SJSA1 (cell line): Measurements from ENCODE around the gene UTS2R. TPM values are rescaled to one million over a fixed set of nuclear protein-coding genes. Genes with fewer than 3 reads are reported as not detected.
"Not testable (repeated sequence)": the region's sequence is repeated elsewhere in the genome, so short reads cannot be mapped to it uniquely, and the experiment has no call there.

Source experiments
- DNase-seq, 2 experiments: peaks; one replicate each; pipeline ENCODE4 v3.0.0-alpha.2; 2015 to 2020; ENCODE audit warnings: low spot score in 2 of 2, low read depth in 1 of 2
- H3K27ac ChIP-seq: fragments of 250-450 bp; sonication (Bioruptor Pico); 2 replicates; pipeline ENCODE4 v1.5.1; 2020; ENCODE audit warnings: mild to moderate bottlenecking, moderate library complexity
- H3K27me3 ChIP-seq: fragments of 250-450 bp; sonication (Bioruptor Pico); replicated peaks from 2 replicates; pipeline ENCODE4 v1.5.1; 2020; ENCODE audit warnings: mild to moderate bottlenecking, moderate library complexity
- H3K36me3 ChIP-seq: fragments of 250-450 bp; sonication (Bioruptor Pico); 2 replicates; pipeline ENCODE4 v1.5.1; 2020; ENCODE audit warnings: mild to moderate bottlenecking
- H3K4me1 ChIP-seq: fragments of 250-450 bp; sonication (Bioruptor Pico); replicated peaks from 2 replicates; pipeline ENCODE4 v1.6.1; 2021; ENCODE audit warnings: mild to moderate bottlenecking
- H3K4me3 ChIP-seq: fragments of 250-450 bp; sonication (Bioruptor Pico); 2 replicates; pipeline ENCODE4 v1.5.1; 2020; ENCODE audit warnings: mild to moderate bottlenecking
- H3K9me3 ChIP-seq: fragments of 250-450 bp; sonication (Bioruptor Pico); replicated peaks from 2 replicates; pipeline ENCODE4 v1.5.1; 2020; ENCODE audit warnings: mild to moderate bottlenecking
- total RNA-seq: library from RNA; depleted of rRNA; stranded (reverse); fragments of >200 nt; shearing (Covaris generic); gene quantifications from 2 replicates; pipeline ENCODE4 v1.2.3, GENCODE V29; 2014

UTS2R gene
- total RNA-seq, 1 experiment from 2014 or later, result 0.18 TPM

- H3K9me3 ChIP-seq, result no peaks in the 10 kb centered on the region; the same call in 1 of the 2 replicates
- peaks cover 4% of the 10 kb centered on the region for H3K4me1 ChIP-seq
- no peaks in the 10 kb centered on the region for H3K27me3 ChIP-seq
- H3K27ac ChIP-seq, result no peak overlapping the region
- no peak for DNase-seq
- no peaks in the 10 kb centered on the region for H3K36me3 ChIP-seq
- H3K4me3 ChIP-seq, result no peak overlapping the region
Observed at GRCh38 chr17:82354804-82355308, 16.7 kb upstream of the UTS2R start.

GRCh38 chr17:82355770-82356427 is 15.7 kb upstream of the UTS2R start:
- Histone ChIP-seq H3K36me3 (no peaks in the 10 kb centered on the region), H3K4me3 (no peak overlapping the region), H3K4me1 (peaks cover 4% of the 10 kb centered on the region), H3K27me3 (no peaks in the 10 kb centered on the region), H3K9me3 (no peaks in the 10 kb centered on the region; the same call in 1 of the 2 replicates), H3K27ac (no peak overlapping the region)
- DNase-seq, result no peak

- Histone ChIP-seq H3K27ac (no peak overlapping the region), H3K9me3 (no peaks in the 10 kb centered on the region; the same call in 1 of the 2 replicates), H3K36me3 (no peaks in the 10 kb centered on the region), H3K27me3 (no peaks in the 10 kb centered on the region), H3K4me1 (peaks cover 4% of the 10 kb centered on the region), H3K4me3 (no peak overlapping the region)
- peak in 1 of 2 experiments; percentile 44 for DNase-seq
Observed at GRCh38 chr17:82356845-82357355, 14.7 kb upstream of the UTS2R start.

GRCh38 chr17:82357394-82357793 is 14.2 kb upstream of the UTS2R start:
- no peaks in the 10 kb centered on the region for H3K27me3 ChIP-seq
- peaks cover 4% of the 10 kb centered on the region for H3K4me1 ChIP-seq
- no peaks in the 10 kb centered on the region for H3K36me3 ChIP-seq
- DNase-seq, result no peak
- no peak overlapping the region for H3K27ac ChIP-seq
- H3K4me3 ChIP-seq, result no peak overlapping the region
- H3K9me3 ChIP-seq, result no peaks in the 10 kb centered on the region; the same call in 1 of the 2 replicates

GRCh38 chr17:82358465-82359350 is 12.9 kb upstream of the UTS2R start, which contains the start of gene TEX19:
TSS of gene TEX19 (plus strand) at chr17:82359247. CDS start at chr17:82362151, 2,904 bp downstream.
- no peak within 1 kb of the TSS for H3K27ac ChIP-seq
- DNase-seq, result no peak
- no peak within 1 kb of the TSS for H3K4me3 ChIP-seq
- no peaks in the 10 kb centered on the region for H3K9me3 ChIP-seq
- no peaks in the 10 kb centered on the region for H3K36me3 ChIP-seq
- no peaks in the 10 kb centered on the region for H3K27me3 ChIP-seq
- H3K4me1 ChIP-seq, result peaks cover 4% of the 10 kb centered on the region

- not testable (repeated sequence) for DNase-seq, H3K4me1 ChIP-seq, H3K4me3 ChIP-seq, H3K27me3 ChIP-seq, H3K9me3 ChIP-seq, H3K27ac ChIP-seq, H3K36me3 ChIP-seq
Observed at GRCh38 chr17:82359451-82360074, 12.0 kb upstream of the UTS2R start.

GRCh38 chr17:82361885-82362633 is 9.5 kb upstream of the UTS2R start:
- peak in 1 of 2 experiments; percentile 45 for DNase-seq
- Histone ChIP-seq H3K36me3 (no peaks in the 10 kb centered on the region), H3K27me3 (no peaks in the 10 kb centered on the region), H3K27ac (no peak overlapping the region), H3K4me3 (no peak overlapping the region), H3K4me1 (peaks cover 4% of the 10 kb centered on the region), H3K9me3 (no peaks in the 10 kb centered on the region)

GRCh38 chr17:82365606-82366295 is 5.8 kb upstream of the UTS2R start:
- peaks cover 9% of the 10 kb centered on the region for H3K4me1 ChIP-seq
- H3K27ac ChIP-seq, result no peak overlapping the region
- H3K27me3 ChIP-seq, result peaks cover 18% of the 10 kb centered on the region
- H3K36me3 ChIP-seq, result no peaks in the 10 kb centered on the region
- H3K9me3 ChIP-seq, result no peaks in the 10 kb centered on the region
- no peak overlapping the region for H3K4me3 ChIP-seq
- no peak for DNase-seq

GRCh38 chr17:82366749-82367148 is 4.8 kb upstream of the UTS2R start:
- no peak overlapping the region for H3K4me3 ChIP-seq
- H3K27me3 ChIP-seq, result peaks cover 28% of the 10 kb centered on the region
- no peak overlapping the region for H3K27ac ChIP-seq
- no peak for DNase-seq
- H3K9me3 ChIP-seq, result no peaks in the 10 kb centered on the region
- H3K36me3 ChIP-seq, result no peaks in the 10 kb centered on the region
- peaks cover 19% of the 10 kb centered on the region for H3K4me1 ChIP-seq

GRCh38 chr17:82367724-82368524 is 3.6 kb upstream of the UTS2R start:
- no peaks in the 10 kb centered on the region for H3K36me3 ChIP-seq
- H3K4me1 ChIP-seq, result peaks cover 21% of the 10 kb centered on the region
- H3K4me3 ChIP-seq, result no peak overlapping the region
- no peak for DNase-seq
- peaks cover 40% of the 10 kb centered on the region for H3K27me3 ChIP-seq
- H3K9me3 ChIP-seq, result no peaks in the 10 kb centered on the region
- no peak overlapping the region for H3K27ac ChIP-seq

- peaks cover 21% of the 10 kb centered on the region for H3K4me1 ChIP-seq
- H3K27me3 ChIP-seq, result peaks cover 47% of the 10 kb centered on the region
Observed at GRCh38 chr17:82369211-82369610, 2.4 kb upstream of the UTS2R start.

More at GRCh38 chr17:82369211-82369610, 2.4 kb upstream of the UTS2R start:
- Histone ChIP-seq H3K9me3 (no peaks in the 10 kb centered on the region), H3K27ac (no peak overlapping the region), H3K4me3 (no peak overlapping the region), H3K36me3 (no peaks in the 10 kb centered on the region)
- no peak for DNase-seq
